Epithelial cell of prostate (primary cell): ENCODE results near the gene USO1.
"Not testable (repeated sequence)": the region's sequence is repeated elsewhere in the genome, so short reads cannot be mapped to it uniquely, and the experiment has no call there.

Experiments used
- DNase-seq: peaks from one replicate; pipeline ENCODE4 v3.0.0-alpha.2; 2011; ENCODE audit warnings: low read depth, low spot score
- H3K27ac ChIP-seq: fragments of 450-650 bp; 2 replicates; pipeline ENCODE4 v1.5.1; 2017; ENCODE audit warnings: mild to moderate bottlenecking

Gene USO1

GRCh38 chr4:75742451-75742850, 18.1 kb downstream of the USO1 start:
- DNase-seq, result no peak

GRCh38 chr4:75745161-75745560, 20.8 kb downstream of the USO1 start:
- DNase-seq, result peak; percentile 75
- peak overlapping the region; percentile 72 for H3K27ac ChIP-seq

More at GRCh38 chr4:75742451-75742850, 18.1 kb downstream of the USO1 start:
- no peak overlapping the region for H3K27ac ChIP-seq

- H3K27ac ChIP-seq, result peak overlapping the region; percentile 72
Measured at GRCh38 chr4:75745721-75746199, 21.4 kb downstream of the USO1 start.

GRCh38 chr4:75752637-75753036, 28.3 kb downstream of the USO1 start:
- no peak overlapping the region for H3K27ac ChIP-seq
- DNase-seq, result no peak

More at GRCh38 chr4:75745721-75746199, 21.4 kb downstream of the USO1 start:
- no peak for DNase-seq

- no peak overlapping the region for H3K27ac ChIP-seq
- no peak for DNase-seq
Measured at GRCh38 chr4:75769036-75769435, 44.7 kb downstream of the USO1 start.

- H3K27ac ChIP-seq, result no peak overlapping the region
- DNase-seq, result no peak
Measured at GRCh38 chr4:75771607-75772006, 47.2 kb downstream of the USO1 start.

GRCh38 chr4:75777589-75777988, 53.2 kb downstream of the USO1 start:
- no peak overlapping the region for H3K27ac ChIP-seq
- no peak for DNase-seq

GRCh38 chr4:75779105-75779757, 54.9 kb downstream of the USO1 start:
- no peak for DNase-seq
- H3K27ac ChIP-seq, result no peak overlapping the region

- no peak for DNase-seq
- no peak overlapping the region for H3K27ac ChIP-seq
Measured at GRCh38 chr4:75781305-75781704, 56.9 kb downstream of the USO1 start.

- no peak for DNase-seq
- H3K27ac ChIP-seq, result no peak overlapping the region
Measured at GRCh38 chr4:75786526-75786925, 62.1 kb downstream of the USO1 start.

GRCh38 chr4:75786938-75787337, 62.6 kb downstream of the USO1 start:
- no peak for DNase-seq
- no peak overlapping the region for H3K27ac ChIP-seq

- H3K27ac ChIP-seq, result no peak overlapping the region
- no peak for DNase-seq
Measured at GRCh38 chr4:75790024-75790423, 65.6 kb downstream of the USO1 start.

GRCh38 chr4:75800972-75801371, 76.6 kb downstream of the USO1 start:
- H3K27ac ChIP-seq, result no peak overlapping the region
- DNase-seq, result no peak

GRCh38 chr4:75806035-75806434, 81.7 kb downstream of the USO1 start:
- not testable (repeated sequence) for DNase-seq, H3K27ac ChIP-seq

GRCh38 chr4:75817901-75818300, 93.5 kb downstream of the USO1 start:
- no peak for DNase-seq
- H3K27ac ChIP-seq, result no peak overlapping the region

- no peak overlapping the region for H3K27ac ChIP-seq
- DNase-seq, result no peak
Measured at GRCh38 chr4:75819121-75819520, 94.7 kb downstream of the USO1 start.

- no peak for DNase-seq
Measured at GRCh38 chr4:75820197-75820596, 95.8 kb downstream of the USO1 start.

GRCh38 chr4:75820676-75821075, 96.3 kb downstream of the USO1 start:
- no peak overlapping the region for H3K27ac ChIP-seq
- no peak for DNase-seq

More at GRCh38 chr4:75820197-75820596, 95.8 kb downstream of the USO1 start:
- H3K27ac ChIP-seq, result no peak overlapping the region

- DNase-seq, result no peak
- H3K27ac ChIP-seq, result no peak overlapping the region
Measured at GRCh38 chr4:75821216-75821615, 96.8 kb downstream of the USO1 start.

- H3K27ac ChIP-seq, result no peak overlapping the region
- no peak for DNase-seq
Measured at GRCh38 chr4:75821966-75822365, 97.6 kb downstream of the USO1 start.

GRCh38 chr4:75822416-75822815, 98.0 kb downstream of the USO1 start:
- DNase-seq, result no peak

GRCh38 chr4:75823812-75824211, 99.4 kb downstream of the USO1 start:
- H3K27ac ChIP-seq, result no peak overlapping the region
- no peak for DNase-seq

More at GRCh38 chr4:75822416-75822815, 98.0 kb downstream of the USO1 start:
- H3K27ac ChIP-seq, result no peak overlapping the region
